Activated T-helper 9 cell treated with anti-CD3 and anti-CD28 coated beads, Interleukin-2, amount 50 U/mL, for 16 hours (primary cell): ENCODE results near the gene RAB11FIP3.
"Not testable (repeated sequence)": the region's sequence is repeated elsewhere in the genome, so short reads cannot be mapped to it uniquely, and the experiment has no call there.

Experiments used
- DNase-seq: peaks from one replicate; pipeline ENCODE4 v3.0.0-alpha.2; 2020; ENCODE audit warnings: low read depth

Gene RAB11FIP3

DNA sequence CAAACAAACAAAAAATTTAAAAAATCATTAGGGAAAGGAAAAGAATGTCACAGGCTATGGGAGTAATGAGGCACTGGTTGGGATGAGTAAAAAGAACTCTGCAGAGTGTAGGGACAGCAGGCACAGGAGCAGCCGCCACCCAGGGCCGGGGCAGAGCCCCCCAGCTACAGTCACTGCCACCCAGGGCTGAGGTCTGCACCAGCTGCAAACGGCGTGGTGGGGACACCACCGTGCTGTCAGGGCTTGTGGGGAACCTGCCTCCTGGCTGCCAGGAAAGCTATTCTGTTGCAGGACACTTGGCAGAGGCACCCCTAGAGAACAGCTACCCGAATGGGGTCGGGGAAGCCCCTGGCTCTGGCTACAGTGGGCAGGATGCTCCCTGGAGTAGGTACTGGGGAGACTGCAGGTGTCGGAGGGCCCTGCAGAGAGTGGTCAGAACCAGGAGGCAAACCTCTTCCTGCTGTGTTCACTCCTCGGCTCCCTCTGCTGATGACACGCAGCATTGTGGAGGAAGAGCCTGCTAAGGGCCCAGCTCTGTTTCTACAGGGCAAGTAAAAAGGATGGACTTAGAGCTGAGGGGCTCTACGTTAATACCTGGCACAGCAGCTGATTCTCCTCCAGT lies 69.8 kb downstream of the RAB11FIP3 start:
- DNase-seq, result no peak

DNA sequence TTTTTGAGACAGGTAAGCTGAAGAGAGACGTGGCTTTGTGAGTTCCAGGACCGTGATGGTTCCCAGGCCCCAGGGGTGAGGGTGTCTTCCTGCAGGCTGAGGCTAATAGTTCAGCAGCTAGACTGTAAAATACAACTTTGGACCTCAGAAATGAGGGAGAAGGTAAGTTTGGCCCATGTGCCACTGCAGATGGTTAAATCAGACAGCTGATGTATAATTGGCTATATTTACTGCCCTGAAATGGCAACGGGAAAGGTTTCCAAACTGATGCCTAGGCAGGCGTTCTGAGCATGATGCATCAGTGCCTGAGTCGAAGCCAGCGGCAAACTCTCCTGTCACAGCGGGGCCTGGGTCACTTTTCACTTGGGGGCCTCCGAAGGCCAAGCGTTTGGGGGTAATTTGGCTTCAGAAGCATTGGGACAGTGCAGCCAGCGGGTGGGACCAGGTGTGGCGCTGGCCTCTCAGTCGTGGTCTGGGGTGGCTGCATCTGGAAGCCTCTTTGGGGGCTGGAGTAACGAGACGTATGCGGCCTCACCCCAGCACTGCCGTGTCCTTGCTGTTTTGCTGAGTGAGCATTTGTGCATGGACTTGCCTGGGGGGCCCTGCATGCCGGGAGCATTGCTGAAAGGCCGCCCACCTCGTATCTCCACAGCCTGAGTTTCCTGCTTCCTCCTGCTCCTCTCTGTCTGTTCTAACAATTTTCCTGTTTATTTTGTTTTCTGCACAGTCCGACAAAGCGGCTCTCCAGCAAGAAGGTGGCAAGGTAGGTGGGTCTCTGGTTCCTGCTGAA lies 70.8 kb downstream of the RAB11FIP3 start:
- DNase-seq, result no peak

DNA sequence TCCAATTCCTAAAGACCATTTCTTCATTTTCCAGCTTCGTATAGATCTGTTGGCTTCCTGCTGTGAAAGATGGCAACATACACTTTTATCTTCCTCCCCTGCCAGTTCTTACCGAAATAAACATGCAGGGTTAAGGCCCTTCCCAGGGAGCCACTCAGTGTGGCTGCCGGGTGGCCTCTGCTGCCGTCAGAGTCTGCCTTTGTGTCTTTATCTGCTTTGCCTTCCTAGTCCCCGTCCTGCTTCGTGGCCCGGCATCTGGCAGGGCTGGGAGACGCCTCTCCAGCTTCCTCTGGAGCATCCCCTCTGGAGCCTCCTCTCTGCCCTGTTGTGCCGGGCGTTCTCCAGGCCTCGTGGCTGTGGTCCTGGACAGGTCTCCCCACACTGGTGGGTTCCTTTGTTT lies 71.8 kb downstream of the RAB11FIP3 start:
- no peak for DNase-seq

DNA sequence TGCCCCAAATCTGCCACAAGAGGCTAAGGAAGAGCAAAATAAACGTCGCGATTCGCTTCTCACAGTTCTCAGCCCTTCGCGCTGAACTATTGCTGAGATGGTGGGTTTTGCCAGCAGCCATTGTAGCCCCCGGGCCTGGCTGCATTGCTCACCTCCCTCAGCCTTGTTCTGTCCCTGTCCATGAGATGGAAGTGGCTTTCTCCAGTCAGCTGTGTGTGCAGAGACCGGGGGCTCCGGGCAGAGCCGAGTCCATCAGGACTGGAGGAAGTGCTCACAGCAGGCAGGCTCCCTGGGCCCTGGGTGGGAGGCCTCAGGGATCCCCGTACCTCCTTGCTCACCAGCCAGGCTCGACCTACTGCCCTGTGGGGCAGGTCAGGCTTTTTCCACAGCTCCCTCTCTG lies 74.5 kb downstream of the RAB11FIP3 start:
- no peak for DNase-seq

DNA sequence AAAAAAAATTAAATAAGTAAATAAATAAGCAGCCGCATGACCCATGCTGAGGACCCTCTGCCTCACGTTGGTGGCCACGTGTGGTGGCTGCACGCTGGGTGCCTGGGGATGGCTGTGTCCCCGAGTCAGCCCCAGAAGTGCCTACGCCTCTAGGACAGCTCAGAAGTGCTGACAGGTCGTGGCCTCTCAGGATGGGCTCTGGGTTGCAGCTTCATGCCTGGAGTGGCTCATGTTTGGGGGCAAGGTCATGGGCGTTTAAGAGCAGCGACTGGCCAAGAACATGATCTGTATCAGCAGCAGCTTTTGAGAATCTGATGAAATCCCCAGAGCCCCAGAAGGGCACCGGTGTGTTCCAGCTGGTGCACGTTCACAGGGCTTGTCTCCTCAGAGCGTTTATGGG lies 75.3 kb downstream of the RAB11FIP3 start:
- no peak for DNase-seq

DNA sequence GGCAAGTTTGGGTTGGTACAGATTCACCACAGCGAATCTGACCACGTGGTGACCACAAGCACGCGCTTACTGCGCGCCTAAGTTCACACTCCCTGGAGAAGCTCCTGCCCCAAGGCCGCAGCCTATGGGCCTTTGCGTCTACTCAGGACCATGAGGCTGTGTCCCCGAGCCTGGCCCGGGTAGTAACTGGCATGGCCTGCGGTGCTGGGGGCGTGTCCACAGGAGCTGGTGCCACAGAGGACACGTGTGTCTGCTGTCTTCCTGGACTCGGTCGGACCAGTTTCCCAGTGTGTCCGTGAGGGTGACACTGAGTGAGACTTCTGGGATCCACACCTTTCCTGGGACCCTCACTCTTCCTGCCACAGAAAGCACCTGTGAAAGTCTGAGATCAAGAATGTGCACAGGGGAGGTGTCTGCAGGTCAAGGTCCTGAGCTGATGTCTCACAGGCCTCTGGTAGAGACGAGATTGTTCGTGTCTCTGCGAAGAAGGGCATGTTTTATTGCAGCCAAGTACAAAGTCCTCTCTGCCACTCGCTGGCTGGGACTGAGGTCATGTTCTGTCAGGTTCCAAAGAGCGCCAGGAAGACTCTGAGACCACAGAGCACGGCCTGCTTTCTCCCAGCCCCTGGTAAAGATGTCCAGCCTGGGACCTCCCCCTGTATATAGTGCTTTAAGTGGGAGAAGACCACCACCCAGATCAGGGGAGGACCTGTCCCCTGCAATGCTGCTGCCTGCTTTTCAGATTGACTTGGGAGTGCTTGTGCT lies 76.9 kb downstream of the RAB11FIP3 start:
- DNase-seq, result no peak

DNA sequence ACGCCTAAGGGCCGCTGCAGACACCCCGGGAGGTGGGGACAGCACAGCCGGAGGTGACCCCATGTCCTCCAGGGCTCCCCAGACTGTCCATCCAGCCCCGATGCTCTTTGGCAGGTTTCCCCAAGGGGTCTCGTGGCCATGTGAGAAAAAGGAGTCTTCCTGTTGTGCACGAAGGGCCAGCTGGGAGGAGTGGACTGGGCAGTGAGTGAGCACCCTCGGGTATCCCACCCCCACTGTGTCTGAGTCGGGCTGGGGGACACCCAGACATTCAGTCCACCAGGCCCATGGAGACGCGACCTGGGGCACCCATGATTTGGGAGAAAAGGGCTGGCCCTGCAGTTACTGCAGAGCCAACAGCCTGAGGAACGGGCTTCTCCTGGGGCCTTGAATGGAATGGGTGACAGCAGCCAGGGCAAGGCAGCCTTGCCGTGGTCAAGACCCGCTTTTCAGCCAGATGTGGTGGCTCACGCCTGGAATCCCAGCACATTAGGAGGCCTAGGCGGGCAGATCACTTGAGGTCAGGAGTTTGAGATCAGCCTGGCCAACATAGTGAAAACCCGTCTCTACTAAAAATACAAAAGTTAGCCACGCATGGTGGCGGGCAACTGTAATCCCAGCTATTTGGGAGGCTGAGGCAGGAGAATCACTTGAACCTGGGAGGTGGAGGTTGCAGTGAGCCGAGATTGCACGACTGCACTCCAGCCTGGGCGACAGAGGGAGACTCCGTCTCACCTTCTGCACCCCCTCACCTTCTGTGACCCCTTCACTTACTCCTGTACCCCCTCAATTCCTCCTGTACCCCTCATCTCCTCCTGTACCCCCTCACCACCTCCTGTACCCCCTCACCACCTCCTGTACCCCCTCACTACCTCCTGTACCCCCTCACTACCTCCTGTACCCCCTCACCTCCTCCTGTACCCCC lies 78.0 kb downstream of the RAB11FIP3 start:
- DNase-seq, result no peak

DNA sequence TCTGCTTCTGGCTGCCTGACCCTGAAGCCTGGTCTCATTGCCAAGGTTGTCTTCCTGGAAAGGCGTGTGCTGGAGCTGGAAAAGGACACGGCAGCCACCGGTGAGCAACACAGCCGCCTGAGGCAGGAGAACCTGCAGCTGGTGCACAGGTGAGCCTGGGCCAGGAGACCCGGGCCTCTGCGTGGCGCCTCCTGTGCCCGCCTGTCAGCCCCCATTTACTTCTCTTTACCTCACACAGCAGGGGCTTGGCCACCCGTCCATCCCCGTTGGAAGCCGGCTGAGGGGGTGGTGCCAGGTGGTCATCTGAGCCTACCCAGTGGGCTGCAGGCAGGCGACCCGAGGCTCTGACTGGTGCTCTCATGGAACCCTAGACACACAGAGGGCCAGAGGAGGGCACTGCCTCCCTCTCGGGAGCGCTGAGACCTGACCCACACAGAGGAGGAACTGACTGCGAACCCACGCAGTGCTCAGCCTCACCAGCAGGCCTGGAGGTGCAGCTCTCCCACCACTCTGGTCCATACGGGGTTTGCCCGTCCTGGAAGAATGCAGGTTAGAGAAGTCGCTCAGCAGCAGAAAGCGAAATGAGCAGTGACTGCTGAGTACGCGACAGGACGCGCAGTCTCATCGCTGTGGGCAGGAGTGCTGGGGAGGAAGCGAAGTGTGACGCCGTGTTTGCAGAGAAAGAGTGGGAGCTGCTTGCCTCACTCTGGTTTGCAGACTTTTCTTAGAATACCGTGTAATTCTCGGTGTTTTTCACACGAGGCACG lies 80.2 kb downstream of the RAB11FIP3 start:
- DNase-seq, result no peak

DNA sequence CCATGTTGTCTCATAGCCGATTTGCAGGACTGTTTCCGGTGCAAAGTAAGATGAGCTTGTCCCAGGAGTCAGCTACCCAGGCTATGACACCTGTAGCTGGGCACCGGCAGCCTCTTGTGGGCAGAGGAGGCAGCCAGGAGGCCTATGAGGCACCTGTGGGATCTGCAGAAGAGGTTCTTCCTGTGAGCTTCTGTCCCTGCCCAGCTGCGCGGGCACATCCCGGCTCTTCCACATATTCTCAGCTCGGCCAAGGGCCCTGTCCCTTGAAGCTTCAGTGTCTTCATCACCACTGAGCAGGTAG lies 80.7 kb downstream of the RAB11FIP3 start:
- DNase-seq, result no peak

DNA sequence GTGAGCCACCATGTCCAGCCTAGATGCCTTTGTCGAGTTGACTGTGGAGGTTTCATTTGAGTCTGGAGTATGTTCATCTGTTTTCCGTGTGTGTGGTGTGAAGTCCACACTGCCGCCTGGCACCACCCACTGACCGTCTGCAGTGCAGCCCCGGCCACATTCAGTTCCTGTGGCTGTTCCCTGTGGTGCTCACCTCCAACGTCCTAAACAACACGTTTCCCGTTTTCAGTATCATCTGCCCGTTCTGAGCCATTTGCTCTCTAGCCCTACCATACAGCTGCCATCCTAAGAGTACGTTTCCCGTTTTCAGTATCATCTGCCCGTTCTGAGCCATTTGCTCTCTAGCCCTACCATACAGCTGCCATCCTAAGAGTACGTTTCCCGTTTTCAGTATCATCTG lies 82.1 kb downstream of the RAB11FIP3 start:
- not testable (repeated sequence) for DNase-seq

DNA sequence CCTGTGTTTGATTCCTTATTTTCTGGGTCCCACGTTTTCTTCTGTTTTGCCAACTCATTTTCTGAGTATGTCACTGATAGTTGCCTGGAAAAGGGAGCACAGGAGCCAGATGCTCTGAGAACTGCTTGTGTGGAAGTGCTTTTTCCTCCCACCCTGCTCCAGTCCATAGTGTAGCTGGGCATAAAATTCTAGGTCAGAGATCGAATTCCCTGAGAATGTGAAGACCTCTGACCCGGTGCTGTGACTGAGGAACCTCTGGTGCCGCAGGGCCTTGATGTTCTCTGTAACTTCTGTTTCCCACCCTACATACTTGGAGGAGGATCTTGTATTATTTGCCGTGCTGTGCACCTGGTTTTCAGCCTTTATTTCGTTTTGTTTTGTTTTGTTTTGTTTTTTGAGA lies 82.5 kb downstream of the RAB11FIP3 start:
- DNase-seq, result no peak

DNA sequence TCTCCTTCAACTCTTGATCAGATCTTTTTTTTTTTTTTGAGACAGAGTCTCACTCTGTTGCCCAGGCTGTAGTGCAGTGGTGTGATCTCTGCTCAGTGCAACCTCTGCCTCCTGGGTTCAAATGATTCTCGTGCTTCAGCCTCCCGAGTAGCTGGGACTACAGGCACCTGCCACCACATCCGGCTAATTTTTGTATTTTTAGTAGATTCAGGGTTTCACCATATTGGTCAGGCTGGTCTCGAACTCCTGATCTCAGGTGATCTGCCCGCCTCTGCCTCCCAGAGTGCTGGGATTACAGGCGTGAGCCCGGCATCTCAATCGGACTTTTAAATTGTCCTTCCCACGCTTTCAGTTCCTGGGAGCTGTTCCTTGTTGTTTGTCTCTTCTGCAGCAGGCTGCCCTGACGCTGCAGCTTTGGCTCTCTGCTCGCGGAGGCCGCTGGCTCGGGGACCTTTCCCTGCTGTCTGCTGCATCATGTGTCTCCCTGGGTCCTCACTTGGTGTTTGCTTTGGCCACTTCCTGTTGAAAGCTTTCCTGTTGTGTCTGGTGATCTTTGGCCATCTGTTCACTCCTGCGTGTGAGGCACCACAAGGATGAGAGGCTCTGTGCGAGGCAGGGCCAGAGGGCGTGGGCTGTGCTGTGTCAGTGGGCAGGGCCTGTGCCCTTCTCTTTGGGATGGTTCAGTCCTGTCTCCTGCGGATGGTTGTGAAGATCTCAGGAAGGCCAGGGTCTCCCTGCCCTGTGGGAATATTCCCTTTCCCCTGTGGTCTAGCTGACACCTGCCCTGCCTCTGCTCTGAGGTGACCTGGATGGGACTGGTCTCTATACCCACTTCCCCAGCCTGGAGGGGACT lies 83.7 kb downstream of the RAB11FIP3 start:
- no peak for DNase-seq

DNA sequence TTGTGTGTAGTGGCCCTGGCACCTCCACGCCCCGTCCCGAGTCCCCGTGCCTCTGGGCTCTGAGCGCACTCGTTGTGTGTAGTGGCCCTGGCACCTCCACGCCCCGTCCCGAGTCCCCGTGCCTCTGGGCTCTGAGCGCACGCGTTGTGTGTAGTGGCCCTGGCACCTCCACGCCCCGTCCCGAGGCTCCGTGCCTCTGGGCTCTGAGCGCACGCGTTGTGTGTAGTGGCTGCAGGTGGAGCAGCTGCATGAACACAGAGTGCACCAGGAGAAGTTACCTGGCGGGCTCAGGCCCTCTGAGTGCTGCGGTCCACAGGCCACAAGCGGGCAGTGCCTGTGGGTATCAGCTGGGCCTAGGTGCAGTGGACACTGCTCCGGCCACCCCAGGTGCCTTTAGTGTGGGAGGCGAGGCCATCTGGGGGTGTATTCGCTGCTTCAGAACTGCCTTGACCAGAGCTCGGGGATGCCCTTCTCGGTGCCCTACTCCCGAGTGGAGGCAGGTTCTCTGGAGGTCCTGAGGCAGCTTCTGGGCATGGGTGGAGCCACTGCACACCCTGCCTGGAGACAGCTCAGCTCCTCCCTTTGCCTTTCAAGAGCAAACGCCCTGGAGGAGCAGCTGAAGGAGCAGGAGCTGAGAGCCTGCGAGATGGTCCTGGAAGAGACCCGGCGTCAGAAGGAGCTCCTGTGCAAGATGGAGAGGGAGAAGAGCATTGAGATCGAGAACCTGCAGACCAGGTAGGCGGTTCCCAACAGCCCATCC lies 84.8 kb downstream of the RAB11FIP3 start:
- no peak for DNase-seq

DNA sequence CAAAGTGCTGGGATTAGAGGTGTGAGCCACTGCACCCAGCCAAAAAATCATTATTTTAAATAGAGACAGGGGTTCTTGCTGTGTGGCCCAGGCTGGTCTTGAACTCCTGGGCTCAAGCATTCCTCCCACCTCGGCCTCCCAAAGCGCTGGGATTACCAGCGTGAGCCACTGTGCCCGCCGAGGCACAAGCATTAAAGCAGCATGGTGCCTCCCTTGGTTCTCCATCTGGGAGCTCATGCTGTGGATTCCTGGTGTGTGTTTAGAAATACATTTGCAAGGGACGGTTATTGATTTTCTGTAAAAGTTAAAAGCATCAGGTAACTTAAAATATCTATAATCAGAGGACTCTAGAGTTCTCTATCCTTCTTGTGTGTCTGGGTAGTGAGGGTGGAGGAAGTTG lies 87.4 kb downstream of the RAB11FIP3 start:
- DNase-seq, result no peak

DNA sequence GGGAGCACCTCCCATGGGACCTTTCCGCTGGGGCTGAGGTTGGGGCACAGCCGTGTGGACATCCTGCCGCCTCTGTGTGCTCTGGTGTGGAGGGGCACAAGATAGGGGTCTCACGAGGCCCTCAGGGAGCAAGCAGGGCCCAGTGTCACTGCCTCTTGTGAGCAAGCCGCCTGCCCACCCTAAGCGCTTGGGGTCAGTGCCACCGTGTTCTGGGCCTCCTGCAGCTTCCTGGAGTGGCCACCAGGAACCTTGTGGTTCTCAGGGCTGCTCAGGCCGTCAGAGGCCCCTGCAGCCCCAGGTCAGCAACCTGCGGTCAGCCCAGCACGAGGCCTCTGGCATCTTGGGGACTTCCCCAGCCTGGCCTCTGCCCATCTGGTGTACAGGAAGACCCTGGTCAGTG lies 88.5 kb downstream of the RAB11FIP3 start:
- DNase-seq, result no peak

DNA sequence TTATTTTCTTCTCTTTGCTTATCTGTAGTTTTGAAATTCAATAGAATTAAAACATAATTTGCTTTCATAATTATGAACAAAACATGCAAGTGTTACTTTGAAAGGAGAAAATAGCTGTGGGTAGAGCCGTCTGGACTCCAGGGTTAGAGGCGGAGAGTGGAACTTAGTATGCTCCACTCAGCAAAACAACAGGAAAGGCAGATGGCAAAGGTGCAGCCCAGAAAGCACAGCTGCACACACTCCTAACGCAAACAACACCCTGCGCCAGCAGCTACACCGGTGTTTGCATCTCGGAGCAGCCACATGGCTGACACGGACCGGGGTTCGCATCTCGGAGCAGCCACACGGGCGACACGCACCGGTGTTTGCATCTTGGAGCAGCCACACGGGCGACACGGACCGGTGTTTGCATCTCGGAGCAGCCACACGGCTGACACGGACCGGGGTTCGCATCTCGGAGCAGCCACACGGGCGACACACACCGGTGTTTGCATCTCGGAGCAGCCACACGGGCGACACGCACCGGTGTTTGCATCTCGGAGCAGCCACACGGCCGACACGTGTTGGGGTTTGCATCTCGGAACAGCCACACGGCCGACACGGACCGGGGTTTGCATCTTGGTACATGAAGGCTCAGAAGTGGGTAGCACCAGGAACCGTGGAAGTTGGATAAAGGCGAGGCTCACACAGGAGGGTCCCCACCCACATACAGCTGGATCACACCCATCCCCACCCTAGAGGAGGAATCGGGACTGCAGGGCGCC lies 89.9 kb downstream of the RAB11FIP3 start:
- no peak for DNase-seq

DNA sequence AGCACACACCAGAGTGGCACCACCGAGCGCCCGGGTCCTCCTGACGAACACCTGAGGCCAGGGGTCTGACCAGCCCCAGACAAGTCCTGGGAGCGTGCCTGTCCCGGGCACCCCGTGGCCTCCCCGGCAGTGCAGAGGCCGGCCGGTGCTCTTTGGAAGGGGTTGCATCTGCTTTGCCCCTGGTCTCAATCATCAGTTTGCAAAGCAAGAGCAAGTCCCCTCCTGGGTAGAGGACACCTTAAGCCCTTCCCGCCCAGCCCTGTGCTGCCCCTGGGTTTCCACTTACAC lies 90.4 kb downstream of the RAB11FIP3 start:
- DNase-seq, result no peak

DNA sequence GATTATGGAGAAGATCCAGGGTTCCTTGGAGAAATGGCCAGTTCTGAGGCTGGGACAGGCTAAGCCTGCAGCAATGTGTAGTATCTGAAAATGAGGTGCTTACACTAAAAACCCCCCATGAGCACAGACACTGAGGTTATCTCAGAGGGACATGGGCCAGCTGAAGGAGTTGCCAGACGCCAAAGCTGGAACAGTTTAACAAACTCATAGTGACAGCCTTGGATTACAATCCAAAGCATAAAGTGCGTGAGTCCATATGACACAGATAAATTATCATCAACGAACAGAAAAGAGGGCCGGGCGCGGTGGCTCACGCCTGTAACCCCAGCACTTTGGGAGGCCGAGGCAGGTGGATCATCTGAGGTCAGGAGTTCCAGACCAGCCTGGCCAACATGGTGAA lies 90.9 kb downstream of the RAB11FIP3 start:
- DNase-seq, result no peak

DNA sequence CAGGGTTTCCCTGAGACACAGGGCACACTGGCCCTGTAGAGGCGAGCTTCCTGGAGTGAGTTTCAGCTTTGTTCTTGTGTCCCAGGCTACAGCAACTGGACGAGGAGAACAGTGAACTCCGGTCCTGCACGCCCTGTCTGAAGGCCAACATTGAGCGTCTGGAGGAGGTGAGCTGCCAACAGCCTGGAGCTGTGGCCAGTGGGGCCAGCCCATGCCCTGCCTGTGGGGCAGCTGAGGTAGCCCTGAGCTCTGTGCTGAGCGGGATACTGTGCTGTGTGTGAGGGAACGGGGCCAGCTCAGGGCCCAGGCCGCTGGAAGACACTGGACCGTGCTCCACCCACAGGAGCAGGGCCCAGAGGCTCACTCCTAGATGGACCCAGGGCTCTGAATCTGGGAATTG lies 93.4 kb downstream of the RAB11FIP3 start:
- no peak for DNase-seq
